IMR-90 (cell line): Measurements from ENCODE around the gene HENMT1.

Experiments used
- BHLHE40 ChIP-seq: fragments of 150-350 bp; IDR thresholded peaks from 2 replicates; pipeline ENCODE4 v1.6.1; 2016; ENCODE audit warnings: mild to moderate bottlenecking, low read depth, low read length
- CEBPB ChIP-seq: IDR thresholded peaks from 2 replicates; pipeline ENCODE4 v1.6.1; 2012; ENCODE audit warnings: low read depth, low read length, improper control_type of control experiment
- MAZ ChIP-seq: IDR thresholded peaks from 2 replicates; pipeline ENCODE4 v1.6.1; 2012; ENCODE audit warnings: low read depth, mild to moderate bottlenecking, low read length, improper control_type of control experiment, moderate library complexity, borderline replicate concordance
- MXI1 ChIP-seq: IDR thresholded peaks from 2 replicates; pipeline ENCODE4 v1.6.1; 2012; ENCODE audit warnings: low read depth, mild to moderate bottlenecking, low read length, moderate library complexity, borderline replicate concordance
- POLR2A ChIP-seq: IDR thresholded peaks from 2 replicates; pipeline ENCODE4 v1.6.1; 2012; ENCODE audit warnings: mild to moderate bottlenecking, low read depth, low read length
- RAD21 ChIP-seq: IDR thresholded peaks from 2 replicates; pipeline ENCODE4 v1.6.1; 2012; ENCODE audit warnings: low read length, improper control_type of control experiment
- RFX5 ChIP-seq: IDR thresholded peaks from 2 replicates; pipeline ENCODE4 v1.8.0; 2012; ENCODE audit warnings: low read depth, mild to moderate bottlenecking, low read length, moderate library complexity
- TF ChIP-seq, protein P1 (sequence below): conservative IDR thresholded peaks from 2 replicates; pipeline ENCODE4 v1.5.1; 2012; ENCODE audit warnings: mild to moderate bottlenecking, low read depth, low read length, improper control_type of control experiment
- TF ChIP-seq, protein P2 (sequence below): fragments of 150-350 bp; IDR thresholded peaks from 2 replicates; pipeline ENCODE4 v1.6.1; 2017; ENCODE audit warnings: mild to moderate bottlenecking, antibody characterized with exemption, low read length, low read depth

DNA sequence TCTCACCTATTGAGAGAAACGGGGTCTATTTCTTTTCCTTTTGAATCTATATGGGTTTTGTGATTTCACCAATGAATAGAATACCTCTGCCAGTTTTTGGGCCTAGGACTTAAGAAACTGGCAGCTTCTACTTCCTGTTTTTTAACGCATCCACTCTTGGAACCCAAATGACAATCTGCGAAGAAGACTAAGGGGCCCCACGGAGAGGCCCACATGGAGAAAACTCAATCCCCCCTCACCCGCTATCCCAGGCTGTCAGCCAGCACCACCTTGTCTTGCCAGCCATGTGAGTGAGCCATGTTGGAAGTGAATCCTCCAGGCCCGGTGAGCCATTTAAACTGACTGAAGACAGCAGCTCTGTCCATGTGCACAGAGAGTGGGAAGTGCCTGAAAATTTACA is 3.6 kb upstream of the HENMT1 start:
- no peak for TF ChIP-seq POLR2A
- TF ChIP-seq MXI1 = no peak
- TF ChIP-seq, protein P1, sequence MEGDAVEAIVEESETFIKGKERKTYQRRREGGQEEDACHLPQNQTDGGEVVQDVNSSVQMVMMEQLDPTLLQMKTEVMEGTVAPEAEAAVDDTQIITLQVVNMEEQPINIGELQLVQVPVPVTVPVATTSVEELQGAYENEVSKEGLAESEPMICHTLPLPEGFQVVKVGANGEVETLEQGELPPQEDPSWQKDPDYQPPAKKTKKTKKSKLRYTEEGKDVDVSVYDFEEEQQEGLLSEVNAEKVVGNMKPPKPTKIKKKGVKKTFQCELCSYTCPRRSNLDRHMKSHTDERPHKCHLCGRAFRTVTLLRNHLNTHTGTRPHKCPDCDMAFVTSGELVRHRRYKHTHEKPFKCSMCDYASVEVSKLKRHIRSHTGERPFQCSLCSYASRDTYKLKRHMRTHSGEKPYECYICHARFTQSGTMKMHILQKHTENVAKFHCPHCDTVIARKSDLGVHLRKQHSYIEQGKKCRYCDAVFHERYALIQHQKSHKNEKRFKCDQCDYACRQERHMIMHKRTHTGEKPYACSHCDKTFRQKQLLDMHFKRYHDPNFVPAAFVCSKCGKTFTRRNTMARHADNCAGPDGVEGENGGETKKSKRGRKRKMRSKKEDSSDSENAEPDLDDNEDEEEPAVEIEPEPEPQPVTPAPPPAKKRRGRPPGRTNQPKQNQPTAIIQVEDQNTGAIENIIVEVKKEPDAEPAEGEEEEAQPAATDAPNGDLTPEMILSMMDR = no peak
- no peak for TF ChIP-seq RAD21
- no peak for TF ChIP-seq MAZ
- TF ChIP-seq, protein P2, sequence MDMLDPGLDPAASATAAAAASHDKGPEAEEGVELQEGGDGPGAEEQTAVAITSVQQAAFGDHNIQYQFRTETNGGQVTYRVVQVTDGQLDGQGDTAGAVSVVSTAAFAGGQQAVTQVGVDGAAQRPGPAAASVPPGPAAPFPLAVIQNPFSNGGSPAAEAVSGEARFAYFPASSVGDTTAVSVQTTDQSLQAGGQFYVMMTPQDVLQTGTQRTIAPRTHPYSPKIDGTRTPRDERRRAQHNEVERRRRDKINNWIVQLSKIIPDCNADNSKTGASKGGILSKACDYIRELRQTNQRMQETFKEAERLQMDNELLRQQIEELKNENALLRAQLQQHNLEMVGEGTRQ = no peak
- no peak for TF ChIP-seq CEBPB
- no peak for TF ChIP-seq RFX5
- no peak for TF ChIP-seq BHLHE40
